GM19372 (cell line): ENCODE results near the gene RCVRN.

Source experiments
- ATAC-seq: cut with Tn5 transposase; IDR thresholded peaks from one replicate; pipeline ENCODE4 v1.9.1; 2021; ENCODE audit warnings: mild to moderate bottlenecking, low read depth, moderate library complexity; ENCODE audit not compliant: unreplicated experiment

The RCVRN gene

DNA sequence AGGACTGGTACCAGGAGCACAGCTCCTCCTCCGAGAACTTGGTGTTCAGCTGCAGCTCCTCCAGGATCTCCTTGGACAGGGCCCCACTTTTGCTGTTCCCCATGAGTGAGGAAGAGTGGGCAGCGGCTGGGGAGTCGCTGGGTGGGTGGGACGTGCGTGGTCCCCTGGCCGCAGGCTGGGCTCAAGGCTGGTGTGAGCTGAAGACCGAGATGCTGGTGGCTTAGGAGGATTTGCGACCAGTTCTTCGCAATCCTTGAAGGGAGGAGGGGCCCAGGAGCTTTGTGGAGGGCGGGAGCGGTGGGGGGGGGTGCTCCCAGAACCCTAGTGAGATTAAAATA lies at the start of gene RCVRN:
Gene RCVRN (minus strand): TSS at position 194 of the 338 bp plus-strand sequence. CDS start 91 bp downstream, at position 103.
- no peak for ATAC-seq

DNA sequence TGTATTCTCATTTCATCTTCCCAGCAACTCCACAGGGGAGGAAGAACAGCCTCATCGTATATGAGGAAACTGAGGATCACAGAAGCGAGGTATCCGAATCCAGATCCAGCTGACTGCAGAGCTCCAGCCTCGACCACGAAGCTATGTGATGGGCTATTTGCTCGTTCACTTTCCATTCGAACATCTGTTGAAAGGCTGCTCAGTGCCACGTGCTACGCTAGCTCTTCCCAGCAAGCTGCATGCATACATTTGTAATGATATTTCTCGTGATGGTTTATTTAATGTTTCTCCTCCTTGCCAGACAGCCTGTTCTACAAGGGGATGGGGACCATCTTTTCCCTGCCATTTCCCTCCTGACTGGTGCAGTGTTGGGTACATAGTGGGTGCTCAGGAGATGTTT lies 48.4 kb upstream of the RCVRN start:
- ATAC-seq: no peak

DNA sequence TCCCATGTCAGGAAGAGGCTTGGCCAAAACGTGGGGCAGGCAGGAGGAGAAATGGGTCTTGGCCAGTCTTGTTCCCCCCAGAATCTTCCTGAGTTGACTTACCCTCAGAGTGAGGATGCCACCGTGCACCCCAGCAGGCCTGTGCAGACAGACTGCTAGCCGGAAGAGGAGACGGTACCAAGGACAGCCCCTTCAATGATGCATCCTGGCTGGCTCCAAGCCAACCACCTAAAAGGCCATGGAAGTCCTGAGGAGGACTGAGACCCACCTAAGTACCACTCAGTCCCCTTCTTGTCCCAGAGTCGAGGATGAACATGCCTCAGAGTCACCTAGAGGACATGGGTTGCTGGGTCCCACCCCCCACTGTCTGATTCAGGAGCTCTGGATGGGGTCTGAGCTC lies 46.7 kb upstream of the RCVRN start:
- no peak for ATAC-seq

DNA sequence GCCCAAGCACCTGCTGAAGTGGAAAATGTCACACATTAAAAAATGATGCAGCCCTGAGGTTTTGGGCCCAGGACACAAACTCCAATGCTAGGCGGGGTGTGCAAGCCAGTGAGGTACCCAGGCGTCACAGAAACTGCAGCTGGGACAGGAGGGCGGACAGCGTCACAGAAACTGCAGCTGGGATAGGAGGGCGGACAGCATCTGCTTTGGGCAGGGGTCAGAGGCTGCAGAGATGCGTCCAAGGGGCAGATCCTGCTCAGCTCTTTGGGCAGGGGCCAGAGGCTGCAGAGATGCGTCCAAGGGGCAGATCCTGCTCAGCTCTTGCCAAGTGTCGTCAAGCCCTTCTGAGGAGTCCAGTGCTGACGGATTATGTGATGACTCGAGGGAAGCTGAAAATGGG lies 43.9 kb upstream of the RCVRN start:
- ATAC-seq: no peak

DNA sequence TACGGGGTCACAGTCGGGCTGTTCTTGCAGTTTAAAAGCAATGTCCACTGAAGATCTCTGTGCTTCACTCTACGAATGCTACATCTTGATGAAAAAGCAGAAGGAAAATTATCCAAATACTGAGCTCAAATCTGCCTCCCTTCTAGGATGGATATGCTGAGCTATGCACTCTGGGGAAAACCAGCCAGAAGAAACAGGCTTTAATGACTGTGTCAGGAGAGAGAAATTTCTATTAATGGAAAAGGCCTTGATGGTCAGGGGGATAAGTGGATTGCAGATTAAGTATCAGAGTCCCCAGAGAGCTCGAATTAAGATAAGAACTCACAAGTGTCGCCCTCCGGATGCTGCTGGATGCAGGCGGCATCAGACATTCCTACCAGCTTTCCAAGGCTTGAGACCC lies 39.6 kb upstream of the RCVRN start:
- no peak for ATAC-seq

DNA sequence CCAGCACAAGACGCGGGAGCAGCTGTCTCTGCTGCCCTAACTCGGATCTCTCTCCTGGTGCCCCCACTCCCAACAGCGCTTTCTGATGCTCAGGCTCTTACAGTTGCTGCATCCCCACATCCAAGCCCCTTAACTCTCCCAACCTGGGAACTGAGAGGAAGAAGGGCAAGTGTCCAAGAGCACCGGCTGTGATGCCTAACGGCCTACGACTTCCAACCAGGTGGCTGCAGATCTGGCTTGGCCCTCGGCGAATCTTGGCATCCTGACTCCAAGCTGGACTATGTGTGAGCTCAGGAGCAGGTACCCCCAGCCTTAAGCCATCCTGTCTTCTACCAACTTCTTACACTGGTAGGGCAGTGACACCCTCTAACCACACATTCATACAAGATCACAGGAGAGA lies 38.3 kb upstream of the RCVRN start:
- ATAC-seq: no peak

DNA sequence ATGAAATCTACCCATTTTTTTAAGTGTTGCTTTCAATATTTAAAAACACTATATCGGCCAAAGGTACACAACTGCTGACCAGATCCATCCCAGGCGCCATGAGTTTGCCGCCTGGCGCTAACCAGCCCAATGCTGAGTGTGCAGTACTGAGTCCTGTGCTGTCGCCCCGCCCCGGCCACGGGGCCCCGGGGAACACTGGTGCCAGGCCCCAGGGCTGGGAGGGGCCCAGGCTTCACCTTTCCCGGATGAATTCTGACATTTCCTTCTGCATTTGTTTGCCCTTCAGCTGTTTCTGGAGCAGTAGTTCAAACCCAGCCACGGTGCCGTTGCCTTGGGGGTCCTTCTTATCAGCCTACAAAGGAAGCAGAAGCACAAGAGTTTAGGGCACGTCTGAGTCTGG lies 37.8 kb upstream of the RCVRN start:
- no peak for ATAC-seq

DNA sequence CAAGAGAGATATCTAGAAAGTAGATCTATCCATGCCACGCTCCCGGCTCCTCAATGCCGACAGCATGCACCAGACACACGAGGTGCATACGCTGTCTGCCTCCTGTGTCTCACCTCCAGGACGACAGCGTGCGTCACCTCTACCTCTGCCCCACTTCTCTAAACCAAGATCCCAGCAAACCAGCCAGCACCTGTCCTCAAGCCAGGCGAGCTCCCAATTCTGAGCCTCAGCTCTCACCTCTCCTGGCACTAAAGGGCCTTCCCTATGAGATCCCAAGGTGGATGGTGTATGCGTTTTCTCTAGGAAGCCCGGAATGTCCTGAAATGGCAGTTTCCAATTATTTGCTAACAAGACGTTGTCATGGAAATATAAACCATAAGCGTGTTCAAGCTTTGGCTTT lies 36.2 kb upstream of the RCVRN start:
- no peak for ATAC-seq

DNA sequence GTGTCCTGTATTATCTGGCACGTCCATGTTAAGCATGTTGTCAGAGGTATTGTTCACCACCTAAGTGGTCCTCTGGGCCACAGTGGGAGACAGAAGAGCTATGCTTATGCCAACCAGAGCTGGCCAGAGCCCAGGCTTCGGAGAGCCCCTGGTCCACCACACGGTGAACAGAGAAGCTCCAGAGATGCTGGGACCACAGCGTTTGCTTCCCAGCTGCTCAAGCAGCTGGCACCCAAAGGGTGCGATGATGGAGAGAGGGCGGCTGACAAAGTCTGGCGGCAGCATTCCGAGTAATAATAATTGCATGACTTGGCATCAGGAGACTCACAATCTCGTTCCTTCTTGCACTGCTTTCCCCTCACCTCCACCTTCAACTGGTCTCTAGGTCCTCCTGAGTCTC lies 35.8 kb upstream of the RCVRN start:
- no peak for ATAC-seq

DNA sequence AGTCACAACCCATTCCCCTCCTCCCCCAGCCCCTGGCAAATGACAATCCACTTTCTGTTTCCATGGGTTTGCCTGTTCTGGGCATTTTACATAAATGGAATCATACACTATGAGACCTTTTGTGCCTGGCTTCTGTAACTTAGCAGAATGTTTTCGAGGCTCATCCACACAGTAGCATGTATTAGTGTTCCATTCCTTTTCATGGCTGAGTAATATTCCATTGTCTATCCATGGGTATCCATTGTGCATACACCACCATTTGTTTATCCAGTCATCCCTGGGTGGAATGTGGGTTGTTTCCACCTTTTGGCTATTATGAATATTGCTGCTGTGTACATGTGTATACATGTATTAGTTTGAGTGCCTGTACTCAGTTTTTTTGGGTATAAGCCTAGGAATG lies 33.7 kb upstream of the RCVRN start:
- no peak for ATAC-seq

DNA sequence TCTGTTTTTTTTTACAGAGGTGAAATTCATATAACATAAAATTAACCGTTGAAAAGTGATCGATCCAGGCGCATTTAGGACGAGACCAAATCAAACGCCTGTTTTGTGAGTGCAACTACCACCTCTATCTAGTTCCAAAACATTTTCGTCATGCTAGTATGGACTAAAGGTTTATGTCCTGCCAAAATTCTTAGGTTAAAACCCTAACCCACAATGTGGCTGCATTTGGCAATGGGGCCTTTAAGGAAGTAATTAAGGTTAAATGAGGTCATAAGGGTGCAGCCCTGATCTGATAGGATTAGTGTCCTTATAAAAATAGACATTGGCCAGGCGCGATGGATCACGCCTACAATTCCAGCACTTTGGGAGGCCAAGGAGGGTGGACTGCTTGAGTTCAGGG lies 32.8 kb upstream of the RCVRN start:
- ATAC-seq: no peak

DNA sequence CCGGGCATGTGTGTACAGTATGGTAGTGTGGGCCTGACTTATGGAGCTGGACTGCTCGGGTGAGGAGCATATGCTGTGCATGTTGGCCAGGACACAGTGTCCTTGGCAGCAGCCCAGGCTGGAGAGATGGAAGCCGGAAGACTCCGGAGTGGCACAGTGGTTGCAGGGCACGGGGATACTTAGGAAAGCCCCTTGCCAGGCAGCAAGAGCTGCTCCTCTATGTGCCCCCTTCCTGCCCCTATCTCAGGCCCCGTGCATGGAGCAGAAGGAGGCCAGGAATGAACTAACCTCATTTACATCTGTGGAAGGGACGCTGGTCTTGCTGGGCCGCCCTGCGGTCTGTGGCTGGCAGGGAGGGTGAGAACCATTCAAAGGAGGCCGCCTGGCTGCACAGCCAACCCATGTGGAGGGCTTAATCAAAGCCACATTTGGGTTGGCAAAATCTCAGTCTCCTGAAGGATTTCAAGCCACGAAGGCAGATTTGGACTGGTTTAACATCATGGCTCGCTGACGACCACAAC lies 32.2 kb upstream of the RCVRN start:
- no peak for ATAC-seq

DNA sequence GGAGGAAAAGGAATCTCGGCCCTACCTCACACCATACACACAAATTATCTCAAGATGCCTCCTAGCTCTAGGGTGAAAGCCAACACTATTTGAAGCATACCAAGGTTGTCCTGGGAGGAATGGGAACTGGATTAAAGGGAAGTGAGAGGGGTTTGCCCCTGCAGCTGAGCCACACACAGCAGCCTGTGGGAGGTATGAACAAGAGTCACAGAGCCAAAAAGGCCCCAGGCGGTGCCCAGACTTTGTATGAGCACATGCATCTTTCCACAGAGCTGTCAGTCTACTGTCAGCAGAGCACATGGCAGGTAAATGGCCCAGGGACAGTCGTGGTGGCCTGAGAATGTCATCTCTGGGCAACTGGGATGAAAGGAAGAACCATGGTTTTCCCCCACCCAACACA lies 31.0 kb upstream of the RCVRN start:
- ATAC-seq: no peak

DNA sequence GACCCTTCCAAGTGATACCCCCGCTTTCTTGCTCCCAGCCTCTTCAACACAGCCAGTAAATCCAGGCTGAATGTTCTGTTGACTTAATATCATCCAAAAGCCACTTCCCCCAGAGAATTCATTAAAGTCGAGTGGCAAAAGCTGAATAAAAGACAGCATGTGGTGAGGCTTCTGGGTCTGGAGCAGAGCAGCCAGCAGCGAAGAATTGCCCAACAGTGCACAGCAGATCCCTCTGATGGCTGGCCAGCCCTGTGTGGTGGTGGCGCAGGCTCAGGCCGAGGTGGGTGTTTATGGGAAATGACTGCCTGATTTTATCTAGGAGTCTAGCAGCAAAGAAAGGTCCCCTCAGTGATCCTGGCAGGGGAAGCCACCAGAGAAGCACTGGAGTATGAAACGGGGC lies 30.3 kb upstream of the RCVRN start:
- ATAC-seq: no peak

DNA sequence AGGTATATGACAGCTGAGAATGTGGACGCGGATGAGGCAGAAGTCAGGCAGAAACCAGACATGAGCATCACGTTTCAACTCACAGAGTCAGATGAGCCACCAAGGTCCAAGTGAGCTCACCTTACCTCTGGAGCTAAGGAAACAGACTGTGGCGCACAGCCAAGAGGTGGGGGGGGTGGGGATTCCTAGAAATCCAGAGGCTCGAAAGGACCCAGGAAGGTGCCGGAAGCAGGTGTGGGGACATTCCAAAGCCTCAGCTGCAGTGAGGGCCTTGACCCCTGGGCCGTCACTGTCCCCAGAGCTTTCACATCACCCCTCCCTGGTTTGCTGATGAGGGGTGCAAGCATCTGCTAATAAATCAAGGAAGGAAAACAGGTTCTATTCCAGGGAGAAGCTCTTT lies 29.3 kb upstream of the RCVRN start:
- ATAC-seq: no peak

DNA sequence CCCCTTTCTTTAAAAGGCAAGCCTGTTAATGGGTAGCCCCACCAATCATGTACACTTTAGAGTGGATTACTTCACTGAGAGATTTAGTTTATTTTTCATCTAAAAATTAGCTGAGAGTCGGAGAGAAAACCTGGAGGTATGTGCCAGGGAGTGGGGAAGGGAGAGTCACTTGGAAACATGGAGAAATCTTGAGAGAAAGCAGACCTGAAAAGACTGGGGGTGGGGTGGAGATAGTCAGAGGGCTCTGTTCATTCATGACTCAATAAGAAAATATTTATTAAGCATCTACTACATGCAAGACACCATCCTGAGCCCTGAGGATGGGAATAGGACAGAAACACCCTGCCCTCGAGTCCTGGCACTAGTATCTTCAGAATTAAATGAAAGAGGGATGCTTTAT lies 27.4 kb upstream of the RCVRN start:
- ATAC-seq: no peak

DNA sequence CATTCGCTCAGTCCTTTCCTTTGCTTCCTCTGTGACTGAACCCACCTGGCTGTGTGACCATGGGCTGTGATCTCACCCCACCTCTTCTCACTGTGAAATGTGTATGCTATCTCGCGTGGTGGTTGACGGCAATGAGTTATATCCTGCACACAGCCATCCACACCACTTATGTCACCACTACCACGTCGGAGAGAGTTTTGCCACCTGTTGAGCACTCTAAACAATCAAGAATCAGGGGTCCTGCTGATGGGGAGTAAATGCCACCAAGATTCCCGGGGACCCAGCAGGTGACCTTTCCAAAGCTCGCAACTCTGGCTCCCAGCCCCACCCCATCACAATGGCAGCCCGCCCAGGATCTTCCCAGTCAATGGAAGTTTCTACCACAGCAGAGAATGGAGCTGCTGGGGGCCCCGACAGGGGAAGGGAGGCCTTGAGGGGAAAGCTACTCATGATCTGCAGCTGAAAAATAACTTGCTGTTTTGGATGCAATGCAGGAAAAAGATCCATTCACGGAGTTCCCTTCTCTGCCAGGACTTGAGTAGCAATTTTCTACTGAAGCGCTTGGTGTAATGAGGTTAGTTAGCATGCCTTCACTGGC lies 26.2 kb upstream of the RCVRN start:
- no peak for ATAC-seq

DNA sequence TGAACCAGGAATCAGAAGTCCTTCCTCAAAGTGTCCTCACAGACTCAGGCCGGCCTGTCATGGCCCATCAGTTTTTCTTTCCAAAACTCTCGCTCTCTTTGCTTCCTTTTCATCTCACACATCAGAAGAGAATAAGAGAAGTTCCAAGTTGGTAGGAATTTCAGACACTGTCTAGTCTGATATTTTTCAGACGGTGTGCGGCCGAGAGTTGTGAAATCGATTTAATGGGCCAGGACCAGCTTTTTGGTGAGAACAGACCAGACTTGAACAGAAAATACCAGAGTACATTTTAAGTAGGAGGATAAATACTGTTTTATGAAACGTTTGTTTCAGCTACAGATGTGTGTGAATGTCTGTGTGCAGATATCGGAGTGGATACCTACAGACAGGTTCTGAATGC lies 24.8 kb upstream of the RCVRN start:
- ATAC-seq: no peak

DNA sequence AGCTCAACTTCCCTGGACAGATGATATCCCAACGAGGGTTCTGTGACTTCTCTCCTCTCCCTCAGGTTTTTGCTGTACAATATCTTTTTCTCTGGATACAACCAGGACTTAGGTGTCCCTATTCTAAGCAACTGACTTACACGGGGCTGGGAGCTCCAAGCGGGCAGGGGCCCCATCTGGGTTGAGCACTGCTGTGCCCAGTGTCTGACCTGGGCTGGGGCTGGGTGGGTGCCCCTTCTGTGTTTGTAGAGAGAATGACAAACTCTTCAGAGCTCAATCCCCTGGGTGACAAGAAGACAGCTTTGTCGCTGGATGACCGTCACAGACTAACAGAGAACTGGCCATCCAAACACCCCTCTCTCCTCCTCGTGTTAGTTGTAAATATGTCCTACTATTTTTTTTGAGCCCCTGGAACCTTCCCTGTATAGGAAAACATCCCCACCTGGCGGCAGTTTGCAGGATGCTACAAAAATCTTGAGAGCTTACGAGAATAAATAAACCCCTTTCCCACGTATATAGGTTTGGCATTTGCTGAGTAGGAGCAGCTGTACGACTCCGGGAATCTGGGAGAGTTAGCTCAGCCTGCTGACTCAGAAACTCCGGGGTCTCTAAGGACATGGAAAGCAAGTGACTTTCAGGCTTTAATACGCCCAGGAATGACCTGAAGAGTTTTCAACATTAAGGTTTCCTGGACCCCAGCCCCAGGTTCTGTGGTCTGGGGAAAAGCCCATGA lies 23.7 kb upstream of the RCVRN start:
- no peak for ATAC-seq

DNA sequence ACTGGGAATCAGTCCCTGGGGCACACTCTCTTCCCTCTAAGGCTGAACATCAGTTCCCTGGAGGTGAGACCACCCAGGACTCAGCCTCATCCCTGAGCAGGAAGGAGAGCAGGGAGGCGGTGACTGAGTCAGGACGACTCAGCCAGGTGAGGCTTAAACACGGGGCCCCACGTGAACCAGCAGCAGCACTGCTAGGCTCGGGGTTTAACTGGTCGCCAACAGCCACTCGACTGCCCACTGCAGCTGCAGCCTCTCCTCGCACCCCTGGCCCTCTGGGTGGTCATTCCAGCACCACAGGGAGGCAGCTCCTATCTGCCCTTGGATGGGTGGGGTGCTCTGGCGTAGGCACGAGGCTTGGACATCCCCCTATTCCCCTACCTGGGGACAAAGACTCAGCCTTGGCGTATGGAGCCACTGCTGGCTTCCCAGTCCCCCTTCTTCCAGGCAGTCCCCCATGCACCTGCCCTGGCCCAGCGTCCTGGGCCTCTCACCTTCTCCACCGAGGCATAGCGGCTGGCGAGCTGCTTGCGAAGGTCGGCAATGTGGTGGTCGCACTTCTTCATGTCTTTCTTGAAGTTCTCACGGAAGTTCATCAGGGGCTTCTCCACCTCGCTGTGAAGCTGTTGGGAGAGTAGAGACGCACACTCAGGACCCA lies 21.2 kb upstream of the RCVRN start:
- ATAC-seq: no peak

DNA sequence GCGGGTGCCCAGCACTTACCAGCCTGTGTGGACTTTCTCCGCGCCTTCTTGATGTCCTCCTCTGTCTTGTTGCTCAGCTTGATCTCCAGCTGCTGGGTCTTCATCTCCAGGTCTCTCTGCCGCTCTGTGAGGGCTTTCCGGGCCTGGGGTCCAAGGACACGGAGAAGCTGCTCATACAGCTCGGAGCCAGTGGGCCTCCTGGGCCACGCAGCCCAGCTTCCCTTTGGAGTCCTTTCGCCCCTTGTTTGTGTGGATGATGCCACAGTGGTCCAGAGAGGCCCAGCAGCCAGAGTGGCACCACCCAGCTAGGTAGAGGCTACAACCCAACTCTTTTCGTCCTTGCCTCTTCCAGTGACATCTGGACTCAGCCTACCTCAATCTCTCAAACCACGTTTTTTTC lies 20.4 kb upstream of the RCVRN start:
- ATAC-seq: no peak

DNA sequence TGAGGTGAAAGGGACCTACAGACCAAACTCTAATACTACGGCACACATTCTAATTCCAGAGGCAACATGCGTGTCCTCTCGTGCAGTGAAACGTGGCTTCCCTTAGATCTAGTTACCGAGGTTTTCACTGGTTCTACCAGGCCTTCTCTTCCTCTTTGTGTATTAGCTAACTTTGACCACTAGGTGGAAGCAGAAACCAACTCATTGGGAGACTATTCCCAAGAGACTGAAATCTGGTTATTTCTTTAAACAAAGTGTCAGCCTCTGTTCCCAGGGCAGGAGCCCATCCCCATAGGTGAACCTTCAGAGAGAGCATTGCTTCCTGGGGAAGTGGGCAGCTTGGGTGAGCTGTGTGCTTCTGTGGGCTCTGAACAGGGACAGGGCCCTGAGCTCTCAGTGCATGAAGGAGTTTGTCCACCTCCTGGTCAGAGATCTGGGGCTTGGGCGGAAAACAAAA lies 19.7 kb upstream of the RCVRN start:
- no peak for ATAC-seq
